ENCODE data around the gene FOXA1.

The FOXA1 gene

GRCh38 chr14:37545174-37545573 is 49.9 kb downstream of the FOXA1 start:
- TF ChIP-seq SIN3A (IDR thresholded peaks at IDR 0.05; ENCODE audit: borderline replicate concordance, insufficient read depth, low read length) = no peak
- no peak for TF ChIP-seq POLR2AphosphoS5 (IDR thresholded peaks at IDR 0.05; ENCODE audit: low read depth, low read length)
- TF ChIP-seq TAF1 (IDR thresholded peaks at IDR 0.05; ENCODE audit: borderline replicate concordance, insufficient read depth, low read length) = no peak
- no peak for TF ChIP-seq FOXP2 (optimal IDR thresholded peaks at IDR 0.05; ENCODE audit: borderline replicate concordance, extremely low read depth, extremely low read length, insufficient read depth)
- TF ChIP-seq REST (IDR thresholded peaks at IDR 0.05; ENCODE audit: insufficient read depth in 1 of 2, low read depth in 2 of 2, low read length in 2 of 2) = no peak

GRCh38 chr14:37544407-37544806 is 50.6 kb downstream of the FOXA1 start:
- TF ChIP-seq TAF1 (IDR thresholded peaks at IDR 0.05; ENCODE audit: borderline replicate concordance, insufficient read depth, low read length) (no peak), SIN3A (IDR thresholded peaks at IDR 0.05; ENCODE audit: borderline replicate concordance, insufficient read depth, low read length) (no peak)

- no peak for TF ChIP-seq TAF1 (IDR thresholded peaks at IDR 0.05; ENCODE audit: borderline replicate concordance, insufficient read depth, low read length)
These were observed 55.1 kb downstream of the FOXA1 start for GRCh38 chr14:37539992-37540391.
